Brain microvascular endothelial cell (primary cell): ENCODE data around the gene TMPRSS6.

Experiments used
- DNase-seq: peaks from one replicate; pipeline ENCODE4 v3.0.0-alpha.2; 2020
- H3K27ac ChIP-seq: fragments of 250-450 bp; sonication (Bioruptor Pico); 2 replicates; pipeline ENCODE4 v1.5.1; 2020; ENCODE audit warnings: mild to moderate bottlenecking, moderate library complexity
- H3K27me3 ChIP-seq: fragments of 250-450 bp; sonication (Bioruptor Pico); replicated peaks from 2 replicates; pipeline ENCODE4 v1.5.1; 2020; ENCODE audit warnings: mild to moderate bottlenecking
- H3K36me3 ChIP-seq: fragments of 250-450 bp; sonication (Bioruptor Pico); replicated peaks from 2 replicates; pipeline ENCODE4 v1.5.1; 2020; ENCODE audit warnings: mild to moderate bottlenecking
- H3K4me3 ChIP-seq: 2 replicates; pipeline ENCODE4 v1.5.1; 2011; ENCODE audit warnings: low read depth, mild to moderate bottlenecking, control low read depth, low read length, moderate library complexity
- CTCF ChIP-seq: IDR thresholded peaks from 2 replicates; pipeline ENCODE4 v1.5.1; 2011; ENCODE audit warnings: low read depth, mild to moderate bottlenecking, moderate library complexity, low read length, control low read depth, inconsistent platforms; ENCODE audit errors: missing control alignments
- in situ Hi-C: cut with HindIII; loops from 2 replicates; pipeline ENCODE4 v1.10.0; 2017; ENCODE audit warnings: low sequenced_read_pairs, low pct_ligation_motif_present

TMPRSS6 gene

GRCh38 chr22:37119872-37120271 lies 10.4 kb upstream of the TMPRSS6 start:
- Histone ChIP-seq H3K27ac (no peak overlapping the region), H3K36me3 (no peaks in the 10 kb centered on the region), H3K4me3 (no peak overlapping the region), H3K27me3 (peaks cover 3% of the 10 kb centered on the region)
- TF ChIP-seq CTCF = no peak
- in situ Hi-C loops = no loop called here
- no peak for DNase-seq

- H3K4me3 ChIP-seq = no peak overlapping the region
- in situ Hi-C loops = no loop called here
- no peak for TF ChIP-seq CTCF
- no peak overlapping the region for H3K27ac ChIP-seq
- peaks cover 3% of the 10 kb centered on the region for H3K27me3 ChIP-seq
- no peaks in the 10 kb centered on the region for H3K36me3 ChIP-seq
- no peak for DNase-seq
Measured at GRCh38 chr22:37118083-37118482, 8.6 kb upstream of the TMPRSS6 start.

GRCh38 chr22:37117092-37117491 lies 7.6 kb upstream of the TMPRSS6 start:
- no peak for DNase-seq
- Histone ChIP-seq H3K27me3 (peaks cover 3% of the 10 kb centered on the region), H3K27ac (no peak overlapping the region), H3K4me3 (no peak overlapping the region), H3K36me3 (no peaks in the 10 kb centered on the region)
- in situ Hi-C loops = no loop called here
- TF ChIP-seq CTCF = no peak

GRCh38 chr22:37115032-37115431 lies 5.5 kb upstream of the TMPRSS6 start:
- Histone ChIP-seq H3K27ac (no peak overlapping the region), H3K27me3 (peaks cover 3% of the 10 kb centered on the region), H3K36me3 (no peaks in the 10 kb centered on the region), H3K4me3 (no peak overlapping the region)
- DNase-seq = no peak
- in situ Hi-C loops = no loop called here
- no peak for TF ChIP-seq CTCF

- no peak overlapping the region for H3K4me3 ChIP-seq
- peaks cover 3% of the 10 kb centered on the region for H3K27me3 ChIP-seq
- H3K36me3 ChIP-seq = no peaks in the 10 kb centered on the region
- DNase-seq = no peak
- in situ Hi-C loops = no loop called here
- H3K27ac ChIP-seq = no peak overlapping the region
- TF ChIP-seq CTCF = no peak
Measured at GRCh38 chr22:37113757-37114156, 4.2 kb upstream of the TMPRSS6 start.

- Histone ChIP-seq H3K4me3 (no peak overlapping the region), H3K27ac (no peak overlapping the region), H3K36me3 (no peaks in the 10 kb centered on the region), H3K27me3 (peaks cover 3% of the 10 kb centered on the region)
- in situ Hi-C loops = no loop called here
- TF ChIP-seq CTCF = no peak
- no peak for DNase-seq
Measured at GRCh38 chr22:37112084-37112728, 2.7 kb upstream of the TMPRSS6 start.
